GM23248 (cell line): ENCODE data around the gene TNPO3. TPM values are rescaled to one million over a fixed set of nuclear protein-coding genes. Genes with fewer than 3 reads are reported as not detected.

Source experiments
- DNase-seq: peaks from one replicate; pipeline ENCODE4 v3.0.0-alpha.2; 2015
- H2AFZ ChIP-seq: fragments of 200-600 bp; sonication (generic); 2 replicates; pipeline ENCODE4 v1.6.1; 2016; ENCODE audit warnings: antibody characterized with exemption
- H3F3A ChIP-seq: fragments of 200-600 bp; sonication (generic); 2 replicates; pipeline ENCODE4 v1.6.1; 2016; ENCODE audit warnings: mild to moderate bottlenecking, antibody characterized with exemption, mixed run types; ENCODE audit not compliant: insufficient read depth
- H3K27ac ChIP-seq: fragments of 200-600 bp; sonication (generic); 2 replicates; pipeline ENCODE4 v1.5.1; 2016; ENCODE audit warnings: mild to moderate bottlenecking
- H3K27me3 ChIP-seq: fragments of 200-600 bp; sonication (generic); replicated peaks from 2 replicates; pipeline ENCODE4 v1.6.1; 2016; ENCODE audit warnings: mild to moderate bottlenecking; ENCODE audit not compliant: insufficient read depth
- H3K36me3 ChIP-seq: fragments of 200-600 bp; sonication (generic); 2 replicates; pipeline ENCODE4 v1.6.1; 2016; ENCODE audit warnings: low read depth, mild to moderate bottlenecking
- H3K4me1 ChIP-seq: fragments of 200-600 bp; sonication (generic); 2 replicates; pipeline ENCODE4 v1.6.1; 2016; ENCODE audit warnings: mild to moderate bottlenecking; ENCODE audit not compliant: insufficient read depth
- H3K4me2 ChIP-seq: fragments of 200-600 bp; sonication (generic); one replicate; pipeline ENCODE4 v1.6.1; 2016; ENCODE audit warnings: mild to moderate bottlenecking; ENCODE audit not compliant: unreplicated experiment
- H3K4me3 ChIP-seq: fragments of 200-600 bp; sonication (generic); 2 replicates; pipeline ENCODE4 v1.5.1; 2016; ENCODE audit warnings: mild to moderate bottlenecking
- H3K79me2 ChIP-seq: fragments of 200-600 bp; sonication (generic); 2 replicates; pipeline ENCODE4 v1.6.1; 2016; ENCODE audit warnings: mild to moderate bottlenecking; ENCODE audit not compliant: insufficient read depth
- H3K9ac ChIP-seq: fragments of 200-600 bp; sonication (generic); 2 replicates; pipeline ENCODE4 v1.6.1; 2016; ENCODE audit warnings: mild to moderate bottlenecking
- H3K9me2 ChIP-seq: fragments of 200-600 bp; sonication (generic); 2 replicates; pipeline ENCODE4 v1.6.1; 2016; ENCODE audit warnings: mixed run types, mild to moderate bottlenecking, moderate library complexity; ENCODE audit not compliant: insufficient read depth
- H3K9me3 ChIP-seq: fragments of 200-600 bp; sonication (generic); one replicate; pipeline ENCODE4 v1.6.1; 2017; ENCODE audit warnings: low read depth
- H4K20me1 ChIP-seq: fragments of 200-600 bp; sonication (generic); 2 replicates; pipeline ENCODE4 v1.6.0; 2016; ENCODE audit not compliant: insufficient read depth
- EZH2 ChIP-seq: fragments of 200-600 bp; sonication (generic); IDR thresholded peaks from 2 replicates; pipeline ENCODE4 v1.6.1; 2018; ENCODE audit warnings: antibody characterized with exemption, mild to moderate bottlenecking; ENCODE audit not compliant: insufficient read depth, poor library complexity, severe bottlenecking
- EZH2phosphoT487 ChIP-seq: fragments of 200-600 bp; sonication (generic); IDR thresholded peaks from 2 replicates; pipeline ENCODE4 v1.6.1; 2018; ENCODE audit warnings: antibody characterized with exemption, moderate library complexity, mild to moderate bottlenecking, low read depth; ENCODE audit not compliant: insufficient read depth
- WGBS, 2 experiments: methylation state at CpG; one replicate each; pipeline ENCODE4 v1.1.6; 2015 to 2017; ENCODE audit warnings: low lambda C conversion rate in 2 of 2, low coverage in 1 of 2; ENCODE audit errors: missing lambda C conversion rate in 2 of 2; 5-methylcytosine and 5-hydroxymethylcytosine counted together
- in situ Hi-C: fragments of 300-500 bp; cut with MboI; formaldehyde crosslinking; loops from 2 replicates; pipeline ENCODE4 v1.15.0; 2020
- polyA plus RNA-seq: library from polyadenylated mRNA; unstranded; fragments of >200 nt; fragmentation: Nextera tagmentation; extraction: Ambion mirVana; gene quantifications from 2 replicates; pipeline ENCODE4 v1.2.1, GENCODE V29; 2016
- total RNA-seq: library from RNA; depleted of rRNA; stranded (reverse); fragments of >200 nt; shearing (Covaris generic); gene quantifications from 2 replicates; pipeline ENCODE4 v1.2.3, GENCODE V29; 2014

The TNPO3 gene
- total and polyA plus RNA-seq, 2 experiments from 2014 or later, result 31.6 to 41.9 TPM

- no peaks in the 10 kb centered on the region; the same call in 1 of the 2 replicates for H3K4me1 ChIP-seq
- H3K27ac ChIP-seq, result no peak overlapping the region
- H3K9ac ChIP-seq, result no peak overlapping the region
- peak; percentile 47 for DNase-seq
- H3K36me3 ChIP-seq, result no peaks in the 10 kb centered on the region
- no peaks in the 10 kb centered on the region for H3K9me3 ChIP-seq
- in situ Hi-C loops, result loop anchor here (10.0 kb wide), 1 partner anchor 194 kb away; no protein-coding TSS in a partner anchor
- H2AFZ ChIP-seq, result no peak overlapping the region
- peaks cover 34% of the 10 kb centered on the region for H3K27me3 ChIP-seq
- no peaks in the 10 kb centered on the region for H3K79me2 ChIP-seq
- H3K9me2 ChIP-seq, result no peaks in the 10 kb centered on the region
- no peaks in the 10 kb centered on the region for H4K20me1 ChIP-seq
- no peak overlapping the region for H3K4me2 ChIP-seq
- no peak overlapping the region for H3K4me3 ChIP-seq
- TF ChIP-seq EZH2phosphoT487 (no peak), EZH2 (no peak)
- 22 to 23% methylated on average over 8 of the region's 8 CpGs for WGBS, 2 experiments
- H3F3A ChIP-seq, result no peaks in the 10 kb centered on the region
Observed at GRCh38 chr7:129098409-129099084, 43.6 kb upstream of the TNPO3 start.

GRCh38 chr7:129095258-129095657, 40.3 kb upstream of the TNPO3 start:
- Histone ChIP-seq H3K4me1 (no peaks in the 10 kb centered on the region), H3K9me2 (no peaks in the 10 kb centered on the region), H3K4me2 (no peak overlapping the region), H3K9me3 (no peaks in the 10 kb centered on the region), H3K27me3 (peaks cover 36% of the 10 kb centered on the region), H3K79me2 (no peaks in the 10 kb centered on the region), H3F3A (no peaks in the 10 kb centered on the region), H3K4me3 (no peak overlapping the region), H3K27ac (no peak overlapping the region), H4K20me1 (no peaks in the 10 kb centered on the region), H3K36me3 (no peaks in the 10 kb centered on the region), H3K9ac (no peak overlapping the region), H2AFZ (no peak overlapping the region)
- no peak for DNase-seq
- 49 to 51% methylated on average over 6 of the region's 6 CpGs for WGBS, 2 experiments
- no peak for TF ChIP-seq EZH2
- no peak for TF ChIP-seq EZH2phosphoT487
- in situ Hi-C loops, result loop anchor here (10.0 kb wide), 1 partner anchor 190 kb away; no protein-coding TSS in a partner anchor

- Histone ChIP-seq H3K9me3 (no peaks in the 10 kb centered on the region), H3K4me2 (no peak overlapping the region), H3F3A (no peaks in the 10 kb centered on the region), H3K79me2 (no peaks in the 10 kb centered on the region), H2AFZ (no peak overlapping the region), H3K4me3 (no peak overlapping the region), H3K9me2 (no peaks in the 10 kb centered on the region), H3K36me3 (no peaks in the 10 kb centered on the region), H3K27me3 (peaks cover 36% of the 10 kb centered on the region), H3K27ac (no peak overlapping the region), H4K20me1 (no peaks in the 10 kb centered on the region), H3K9ac (no peak overlapping the region), H3K4me1 (no peaks in the 10 kb centered on the region)
- no peak for DNase-seq
- no peak for TF ChIP-seq EZH2phosphoT487
- no peak for TF ChIP-seq EZH2
- in situ Hi-C loops, result loop anchor here (10.0 kb wide), 1 partner anchor 190 kb away; no protein-coding TSS in a partner anchor
- WGBS, 2 experiments, result 58 to 61% methylated on average over 5 of the region's 5 CpGs
Observed at GRCh38 chr7:129094501-129094900, 39.6 kb upstream of the TNPO3 start.

- Histone ChIP-seq H3K27ac (no peak overlapping the region), H3K9ac (no peak overlapping the region), H3K4me3 (no peak overlapping the region), H3K4me2 (no peak overlapping the region), H3K9me3 (no peaks in the 10 kb centered on the region), H4K20me1 (no peaks in the 10 kb centered on the region), H3K36me3 (no peaks in the 10 kb centered on the region), H3K79me2 (no peaks in the 10 kb centered on the region), H3K27me3 (peaks cover 36% of the 10 kb centered on the region), H3K4me1 (no peaks in the 10 kb centered on the region), H3K9me2 (no peaks in the 10 kb centered on the region), H3F3A (no peaks in the 10 kb centered on the region), H2AFZ (no peak overlapping the region)
- in situ Hi-C loops, result loop anchor here (10.0 kb wide), 1 partner anchor 189 kb away; no protein-coding TSS in a partner anchor
- TF ChIP-seq EZH2phosphoT487 (no peak), EZH2 (no peak)
- WGBS, 2 experiments, result 50 to 59% methylated on average over 1 of the region's 1 CpG
- no peak for DNase-seq
Observed at GRCh38 chr7:129093867-129094456, 39.1 kb upstream of the TNPO3 start.
